ENCODE data around the gene SRGAP3. TPM values are rescaled to one million over a fixed set of nuclear protein-coding genes. Genes with fewer than 3 reads are reported as not detected.

SRGAP3 gene
- total RNA-seq, 1 experiment from 2014 or later, result 17.9 TPM

DNA sequence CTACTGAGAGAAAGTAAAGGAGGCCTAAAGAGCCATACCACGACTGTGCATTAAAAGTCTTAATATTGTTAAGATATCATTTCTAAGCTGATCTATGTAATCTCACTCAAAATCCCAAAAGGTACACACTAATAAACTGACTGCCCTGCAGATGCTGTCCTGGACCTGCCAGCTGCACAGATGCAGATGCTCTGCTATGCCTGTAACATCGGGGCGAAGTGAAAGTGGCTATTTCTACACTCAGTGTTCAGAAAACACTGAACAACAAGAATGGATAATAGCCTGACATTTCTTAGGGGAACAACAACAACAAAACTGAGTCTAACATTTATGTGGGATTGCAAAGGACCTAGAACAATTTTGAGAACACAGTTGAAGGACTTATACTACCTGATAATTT lies 318.1 kb downstream of the SRGAP3 start:
- H3K27ac Mint-ChIP-seq, result no peak overlapping the region
- peaks cover 12% of the 10 kb centered on the region for H3K9me3 Mint-ChIP-seq
- ChIA-PET POLR2A (no interaction called here), CTCF (no interaction called here)
- TF ChIP-seq, protein P1, sequence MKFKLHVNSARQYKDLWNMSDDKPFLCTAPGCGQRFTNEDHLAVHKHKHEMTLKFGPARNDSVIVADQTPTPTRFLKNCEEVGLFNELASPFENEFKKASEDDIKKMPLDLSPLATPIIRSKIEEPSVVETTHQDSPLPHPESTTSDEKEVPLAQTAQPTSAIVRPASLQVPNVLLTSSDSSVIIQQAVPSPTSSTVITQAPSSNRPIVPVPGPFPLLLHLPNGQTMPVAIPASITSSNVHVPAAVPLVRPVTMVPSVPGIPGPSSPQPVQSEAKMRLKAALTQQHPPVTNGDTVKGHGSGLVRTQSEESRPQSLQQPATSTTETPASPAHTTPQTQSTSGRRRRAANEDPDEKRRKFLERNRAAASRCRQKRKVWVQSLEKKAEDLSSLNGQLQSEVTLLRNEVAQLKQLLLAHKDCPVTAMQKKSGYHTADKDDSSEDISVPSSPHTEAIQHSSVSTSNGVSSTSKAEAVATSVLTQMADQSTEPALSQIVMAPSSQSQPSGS (CRISPR knock-in tag; IDR thresholded peaks at IDR 0.05; ENCODE audit: borderline replicate concordance, low read depth), result no peak
- TF ChIP-seq ESRRA (CRISPR knock-in tag; IDR thresholded peaks at IDR 0.05; ENCODE audit: borderline replicate concordance), result no peak
- TF ChIP-seq ZBTB21 (CRISPR knock-in tag; IDR thresholded peaks at IDR 0.05; ENCODE audit: borderline replicate concordance), result no peak
- no peak for TF ChIP-seq GTF2I (CRISPR knock-in tag; conservative IDR thresholded peaks at IDR 0.05)
- no peak for TF ChIP-seq RORB (CRISPR knock-in tag; IDR thresholded peaks at IDR 0.05)
- TF ChIP-seq STAT6 (CRISPR knock-in tag; conservative IDR thresholded peaks at IDR 0.05; ENCODE audit: low read depth), result no peak
- no peak for TF ChIP-seq AFF4 (CRISPR knock-in tag; IDR thresholded peaks at IDR 0.05; ENCODE audit: borderline replicate concordance)
- TF ChIP-seq FOXP1 (CRISPR knock-in tag; IDR thresholded peaks at IDR 0.05; ENCODE audit: borderline replicate concordance), result no peak
- no peak for TF ChIP-seq CREM (CRISPR knock-in tag; IDR thresholded peaks at IDR 0.05)
- no peak for TF ChIP-seq CREB1 (CRISPR knock-in tag; IDR thresholded peaks at IDR 0.05)
- TF ChIP-seq MLX (CRISPR knock-in tag; IDR thresholded peaks at IDR 0.05), result no peak
- no peak for TF ChIP-seq ZNF423 (CRISPR knock-in tag; IDR thresholded peaks at IDR 0.05)
- TF ChIP-seq, protein P2, sequence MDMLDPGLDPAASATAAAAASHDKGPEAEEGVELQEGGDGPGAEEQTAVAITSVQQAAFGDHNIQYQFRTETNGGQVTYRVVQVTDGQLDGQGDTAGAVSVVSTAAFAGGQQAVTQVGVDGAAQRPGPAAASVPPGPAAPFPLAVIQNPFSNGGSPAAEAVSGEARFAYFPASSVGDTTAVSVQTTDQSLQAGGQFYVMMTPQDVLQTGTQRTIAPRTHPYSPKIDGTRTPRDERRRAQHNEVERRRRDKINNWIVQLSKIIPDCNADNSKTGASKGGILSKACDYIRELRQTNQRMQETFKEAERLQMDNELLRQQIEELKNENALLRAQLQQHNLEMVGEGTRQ (CRISPR knock-in tag; IDR thresholded peaks at IDR 0.05), result no peak
- no peak for TF ChIP-seq ATF1 (CRISPR knock-in tag; IDR thresholded peaks at IDR 0.05)
- TF ChIP-seq JUN (CRISPR knock-in tag; IDR thresholded peaks at IDR 0.05), result no peak
- no peak for TF ChIP-seq ATF6 (CRISPR knock-in tag; IDR thresholded peaks at IDR 0.05)
- TF ChIP-seq ZBTB43 (CRISPR knock-in tag; IDR thresholded peaks at IDR 0.05), result no peak
- no peak for TF ChIP-seq SMAD3 (CRISPR knock-in tag; IDR thresholded peaks at IDR 0.05; ENCODE audit: borderline replicate concordance)
- TF ChIP-seq, protein P3, sequence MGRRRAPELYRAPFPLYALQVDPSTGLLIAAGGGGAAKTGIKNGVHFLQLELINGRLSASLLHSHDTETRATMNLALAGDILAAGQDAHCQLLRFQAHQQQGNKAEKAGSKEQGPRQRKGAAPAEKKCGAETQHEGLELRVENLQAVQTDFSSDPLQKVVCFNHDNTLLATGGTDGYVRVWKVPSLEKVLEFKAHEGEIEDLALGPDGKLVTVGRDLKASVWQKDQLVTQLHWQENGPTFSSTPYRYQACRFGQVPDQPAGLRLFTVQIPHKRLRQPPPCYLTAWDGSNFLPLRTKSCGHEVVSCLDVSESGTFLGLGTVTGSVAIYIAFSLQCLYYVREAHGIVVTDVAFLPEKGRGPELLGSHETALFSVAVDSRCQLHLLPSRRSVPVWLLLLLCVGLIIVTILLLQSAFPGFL (CRISPR knock-in tag; IDR thresholded peaks at IDR 0.05; ENCODE audit: borderline replicate concordance), result no peak
- TF ChIP-seq NFYB (CRISPR knock-in tag; conservative IDR thresholded peaks at IDR 0.05; ENCODE audit: low read depth), result no peak
- H3K4me1 Mint-ChIP-seq, result no peaks in the 10 kb centered on the region
- DNase-seq (ENCODE audit: low spot score) (no peak), ATAC-seq (no peak)
- no peak overlapping the region for H3K4me3 Mint-ChIP-seq
- no peaks in the 10 kb centered on the region for H3K27me3 Mint-ChIP-seq (ENCODE audit: low read depth)
- peaks cover 19% of the 10 kb centered on the region for H3K36me3 Mint-ChIP-seq

Measured in WTC11 (cell line).